GM23338 (cell line): Measurements from ENCODE around the gene BBS1. TPM values are rescaled to one million over a fixed set of nuclear protein-coding genes. Genes with fewer than 3 reads are reported as not detected.

Experiments
- ATAC-seq: fragments of 200-7000 bp; cut with Tn5 transposase; 3 replicates; pipeline ENCODE4 v1.9.1; 2020
- DNase-seq: peaks from one replicate; pipeline ENCODE4 v3.0.0-alpha.2; 2015; ENCODE audit warnings: low spot score
- H2AFZ ChIP-seq: fragments of 200-600 bp; sonication (generic); 2 replicates; pipeline ENCODE4 v1.8.0; 2016; ENCODE audit warnings: antibody characterized with exemption, mild to moderate bottlenecking, moderate library complexity
- H3F3A ChIP-seq: fragments of 200-600 bp; sonication (generic); replicated peaks from 2 replicates; pipeline ENCODE4 v1.8.0; 2017; ENCODE audit warnings: antibody characterized with exemption, mixed run types, low read depth
- H3K27ac ChIP-seq: fragments of 200-600 bp; sonication (generic); 2 replicates; pipeline ENCODE4 v1.6.1; 2016; ENCODE audit warnings: low read depth
- H3K27me3 ChIP-seq: fragments of 200-600 bp; sonication (generic); 2 replicates; pipeline ENCODE4 v1.8.0; 2016; ENCODE audit warnings: mild to moderate bottlenecking, mixed run types, moderate library complexity; ENCODE audit not compliant: insufficient read depth
- H3K36me3 ChIP-seq: fragments of 200-600 bp; sonication (generic); 2 replicates; pipeline ENCODE4 v1.8.0; 2016; ENCODE audit warnings: mild to moderate bottlenecking; ENCODE audit not compliant: insufficient read depth
- H3K4me1 ChIP-seq: fragments of 200-600 bp; sonication (generic); 2 replicates; pipeline ENCODE4 v1.8.0; 2016; ENCODE audit warnings: mild to moderate bottlenecking, moderate library complexity; ENCODE audit not compliant: insufficient read depth
- H3K4me2 ChIP-seq: fragments of 200-600 bp; sonication (generic); 2 replicates; pipeline ENCODE4 v1.7.1; 2017; ENCODE audit warnings: mixed run types
- H3K4me3 ChIP-seq: fragments of 200-600 bp; sonication (generic); 2 replicates; pipeline ENCODE4 v1.6.1; 2016; ENCODE audit warnings: mixed run types
- H3K79me2 ChIP-seq: fragments of 200-600 bp; sonication (generic); replicated peaks from 2 replicates; pipeline ENCODE4 v1.8.0; 2017; ENCODE audit warnings: mild to moderate bottlenecking; ENCODE audit not compliant: insufficient read depth
- H3K9me2 ChIP-seq: fragments of 200-600 bp; sonication (generic); 2 replicates; pipeline ENCODE4 v1.8.0; 2017; ENCODE audit not compliant: insufficient read depth
- H4K20me1 ChIP-seq: fragments of 200-600 bp; sonication (generic); replicated peaks from 2 replicates; pipeline ENCODE4 v1.8.0; 2017; ENCODE audit warnings: mild to moderate bottlenecking; ENCODE audit not compliant: insufficient read depth
- H3K27ac Mint-ChIP-seq: 2 replicates; pipeline ENCODE4 v1.8.0; 2020; ENCODE audit warnings: inconsistent platforms, mild to moderate bottlenecking, moderate library complexity, mixed read lengths
- H3K27me3 Mint-ChIP-seq: 3 replicates; pipeline ENCODE4 v1.8.0; 2022; ENCODE audit warnings: low read depth, mild to moderate bottlenecking, moderate library complexity, mixed read lengths, inconsistent platforms; ENCODE audit not compliant: insufficient read depth, poor library complexity
- H3K36me3 Mint-ChIP-seq: 3 replicates; pipeline ENCODE4 v1.8.0; 2021; ENCODE audit warnings: low read depth, mild to moderate bottlenecking, inconsistent platforms, moderate library complexity, mixed read lengths
- H3K4me1 Mint-ChIP-seq: 3 replicates; pipeline ENCODE4 v1.8.0; 2020; ENCODE audit warnings: mild to moderate bottlenecking, inconsistent platforms, mixed read lengths
- H3K4me3 Mint-ChIP-seq: 3 replicates; pipeline ENCODE4 v1.8.0; 2021; ENCODE audit warnings: moderate library complexity, mild to moderate bottlenecking, inconsistent platforms, mixed read lengths
- H3K9me3 Mint-ChIP-seq: 3 replicates; pipeline ENCODE4 v1.8.0; 2020; ENCODE audit warnings: moderate library complexity, mild to moderate bottlenecking, inconsistent platforms, mixed read lengths
- CREB1 ChIP-seq: fragments of 250-450 bp; sonication (Bioruptor Pico); IDR thresholded peaks from 2 replicates; pipeline ENCODE4 v1.5.0; 2020; ENCODE audit warnings: low read depth, mild to moderate bottlenecking, moderate library complexity
- EZH2 ChIP-seq: fragments of 200-600 bp; sonication (generic); IDR thresholded peaks from one replicate; pipeline ENCODE4 v1.8.0; 2017; ENCODE audit warnings: antibody characterized with exemption, mild to moderate bottlenecking, low read depth; ENCODE audit not compliant: unreplicated experiment
- EZH2phosphoT487 ChIP-seq: fragments of 200-600 bp; sonication (generic); IDR thresholded peaks from one replicate; pipeline ENCODE4 v1.8.1; 2018; ENCODE audit warnings: antibody characterized with exemption; ENCODE audit not compliant: unreplicated experiment
- JUNB ChIP-seq: IDR thresholded peaks from one replicate; pipeline ENCODE4 v1.6.1; 2016; ENCODE audit warnings: antibody characterized with exemption; ENCODE audit not compliant: unreplicated experiment
- NANOG ChIP-seq: IDR thresholded peaks from 2 replicates; pipeline ENCODE4 v1.6.1; 2016; ENCODE audit warnings: antibody characterized with exemption, borderline replicate concordance
- POLR2AphosphoS5 ChIP-seq: IDR thresholded peaks from 2 replicates; pipeline ENCODE4 v1.6.1; 2016; ENCODE audit warnings: antibody characterized with exemption, low read depth
- STAT1 ChIP-seq: IDR thresholded peaks from one replicate; pipeline ENCODE4 v1.6.1; 2016; ENCODE audit warnings: antibody characterized with exemption; ENCODE audit not compliant: unreplicated experiment
- ZNF114 ChIP-seq: fragments of 250-450 bp; sonication (Bioruptor Pico); IDR thresholded peaks from 2 replicates; pipeline ENCODE4 v1.5.0; 2020; ENCODE audit warnings: mild to moderate bottlenecking, moderate library complexity
- ZNF331 ChIP-seq: fragments of 250-450 bp; sonication (Bioruptor Pico); IDR thresholded peaks from 2 replicates; pipeline ENCODE4 v1.5.0; 2020; ENCODE audit warnings: low read depth, mild to moderate bottlenecking, moderate library complexity
- polyA plus RNA-seq: library from polyadenylated mRNA; unstranded; fragments of >200 nt; fragmentation: Nextera tagmentation; extraction: Ambion mirVana; gene quantifications from 2 replicates; pipeline ENCODE4 v1.2.1, GENCODE V29; 2016
- total RNA-seq: library from RNA; depleted of rRNA; stranded (reverse); fragments of >200 nt; shearing (Covaris generic); gene quantifications from 2 replicates; pipeline ENCODE4 v1.2.3, GENCODE V29; 2014
- TF ChIP-seq, protein P1 (sequence below): IDR thresholded peaks from 2 replicates; pipeline ENCODE4 v1.6.1; 2016; ENCODE audit warnings: antibody characterized with exemption
- TF ChIP-seq, protein P2 (sequence below): IDR thresholded peaks from one replicate; pipeline ENCODE4 v1.6.1; 2018; ENCODE audit warnings: antibody characterized with exemption; ENCODE audit not compliant: unreplicated experiment
- TF ChIP-seq, protein P3 (sequence below): fragments of 250-450 bp; sonication (Bioruptor Pico); IDR thresholded peaks from 2 replicates; pipeline ENCODE4 v1.5.0; 2020; ENCODE audit warnings: mild to moderate bottlenecking, moderate library complexity
- TF ChIP-seq, protein P4 (sequence below), 2 experiments: fragments of 200-600 bp in 1 of 2; sonication (generic) in 1 of 2; conservative IDR thresholded peaks; 2 replicates each; pipeline versions ENCODE4 v1.5.1 to v1.6.1; 2016 to 2017; ENCODE audit warnings: antibody characterized with exemption in 2 of 2, low read depth in 2 of 2, mild to moderate bottlenecking in 2 of 2, moderate library complexity in 1 of 2

BBS1 gene
- total and polyA plus RNA-seq, 2 experiments from 2014 or later = 11.6 to 41.3 TPM

DNA sequence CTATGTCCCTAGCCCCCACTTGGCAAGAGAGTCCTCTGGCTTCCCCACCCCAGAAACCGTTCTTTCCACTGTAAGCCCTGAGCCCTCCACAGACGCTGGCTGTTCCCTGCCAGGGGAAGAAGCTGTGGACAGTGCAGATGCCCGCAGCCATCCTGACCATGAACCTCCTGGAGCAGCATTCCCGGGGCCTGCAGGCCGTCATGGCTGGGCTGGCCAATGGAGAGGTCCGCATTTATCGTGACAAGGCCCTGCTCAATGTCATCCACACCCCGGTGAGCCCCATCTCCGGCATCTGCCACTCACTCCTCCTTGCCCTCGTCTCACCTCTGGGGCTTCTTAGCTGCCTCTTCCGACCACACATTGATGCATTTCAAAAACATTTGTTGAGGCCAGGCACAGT lies 13.2 kb downstream of the BBS1 start:
- H3K4me1 ChIP-seq = no peaks in the 10 kb centered on the region
- no peaks in the 10 kb centered on the region for H3K9me3 Mint-ChIP-seq
- H3K4me3 ChIP-seq = no peak overlapping the region
- no peak overlapping the region for H3K27ac Mint-ChIP-seq
- H3F3A ChIP-seq = no peaks in the 10 kb centered on the region
- H3K4me2 ChIP-seq = no peak overlapping the region
- H3K36me3 Mint-ChIP-seq = peaks cover 15% of the 10 kb centered on the region
- H3K27ac ChIP-seq = no peak overlapping the region
- ATAC-seq (no peak), DNase-seq (no peak)
- H3K27me3 Mint-ChIP-seq = peaks cover 2% of the 10 kb centered on the region
- no peaks in the 10 kb centered on the region for H3K9me2 ChIP-seq
- H3K79me2 ChIP-seq = no peaks in the 10 kb centered on the region
- no peaks in the 10 kb centered on the region for H4K20me1 ChIP-seq
- H3K27me3 ChIP-seq = no peaks in the 10 kb centered on the region
- H3K4me1 Mint-ChIP-seq = no peaks in the 10 kb centered on the region
- H3K36me3 ChIP-seq = 0 out of 2 replicates have a peak, but pooled peaks cover 10% of the 10 kb centered on the region
- H2AFZ ChIP-seq = no peak overlapping the region
- H3K4me3 Mint-ChIP-seq = no peak overlapping the region
- TF ChIP-seq, protein P1, sequence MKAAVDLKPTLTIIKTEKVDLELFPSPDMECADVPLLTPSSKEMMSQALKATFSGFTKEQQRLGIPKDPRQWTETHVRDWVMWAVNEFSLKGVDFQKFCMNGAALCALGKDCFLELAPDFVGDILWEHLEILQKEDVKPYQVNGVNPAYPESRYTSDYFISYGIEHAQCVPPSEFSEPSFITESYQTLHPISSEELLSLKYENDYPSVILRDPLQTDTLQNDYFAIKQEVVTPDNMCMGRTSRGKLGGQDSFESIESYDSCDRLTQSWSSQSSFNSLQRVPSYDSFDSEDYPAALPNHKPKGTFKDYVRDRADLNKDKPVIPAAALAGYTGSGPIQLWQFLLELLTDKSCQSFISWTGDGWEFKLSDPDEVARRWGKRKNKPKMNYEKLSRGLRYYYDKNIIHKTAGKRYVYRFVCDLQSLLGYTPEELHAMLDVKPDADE = no peak
- TF ChIP-seq STAT1 (no peak), JUNB (no peak), ZNF114 (CRISPR knock-in tag) (no peak), EZH2 (no peak), CREB1 (CRISPR knock-in tag) (no peak), POLR2AphosphoS5 (no peak), ZNF331 (CRISPR knock-in tag) (no peak), EZH2phosphoT487 (no peak), NANOG (no peak)
- TF ChIP-seq, protein P2, sequence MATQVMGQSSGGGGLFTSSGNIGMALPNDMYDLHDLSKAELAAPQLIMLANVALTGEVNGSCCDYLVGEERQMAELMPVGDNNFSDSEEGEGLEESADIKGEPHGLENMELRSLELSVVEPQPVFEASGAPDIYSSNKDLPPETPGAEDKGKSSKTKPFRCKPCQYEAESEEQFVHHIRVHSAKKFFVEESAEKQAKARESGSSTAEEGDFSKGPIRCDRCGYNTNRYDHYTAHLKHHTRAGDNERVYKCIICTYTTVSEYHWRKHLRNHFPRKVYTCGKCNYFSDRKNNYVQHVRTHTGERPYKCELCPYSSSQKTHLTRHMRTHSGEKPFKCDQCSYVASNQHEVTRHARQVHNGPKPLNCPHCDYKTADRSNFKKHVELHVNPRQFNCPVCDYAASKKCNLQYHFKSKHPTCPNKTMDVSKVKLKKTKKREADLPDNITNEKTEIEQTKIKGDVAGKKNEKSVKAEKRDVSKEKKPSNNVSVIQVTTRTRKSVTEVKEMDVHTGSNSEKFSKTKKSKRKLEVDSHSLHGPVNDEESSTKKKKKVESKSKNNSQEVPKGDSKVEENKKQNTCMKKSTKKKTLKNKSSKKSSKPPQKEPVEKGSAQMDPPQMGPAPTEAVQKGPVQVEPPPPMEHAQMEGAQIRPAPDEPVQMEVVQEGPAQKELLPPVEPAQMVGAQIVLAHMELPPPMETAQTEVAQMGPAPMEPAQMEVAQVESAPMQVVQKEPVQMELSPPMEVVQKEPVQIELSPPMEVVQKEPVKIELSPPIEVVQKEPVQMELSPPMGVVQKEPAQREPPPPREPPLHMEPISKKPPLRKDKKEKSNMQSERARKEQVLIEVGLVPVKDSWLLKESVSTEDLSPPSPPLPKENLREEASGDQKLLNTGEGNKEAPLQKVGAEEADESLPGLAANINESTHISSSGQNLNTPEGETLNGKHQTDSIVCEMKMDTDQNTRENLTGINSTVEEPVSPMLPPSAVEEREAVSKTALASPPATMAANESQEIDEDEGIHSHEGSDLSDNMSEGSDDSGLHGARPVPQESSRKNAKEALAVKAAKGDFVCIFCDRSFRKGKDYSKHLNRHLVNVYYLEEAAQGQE = no peak
- TF ChIP-seq, protein P3, sequence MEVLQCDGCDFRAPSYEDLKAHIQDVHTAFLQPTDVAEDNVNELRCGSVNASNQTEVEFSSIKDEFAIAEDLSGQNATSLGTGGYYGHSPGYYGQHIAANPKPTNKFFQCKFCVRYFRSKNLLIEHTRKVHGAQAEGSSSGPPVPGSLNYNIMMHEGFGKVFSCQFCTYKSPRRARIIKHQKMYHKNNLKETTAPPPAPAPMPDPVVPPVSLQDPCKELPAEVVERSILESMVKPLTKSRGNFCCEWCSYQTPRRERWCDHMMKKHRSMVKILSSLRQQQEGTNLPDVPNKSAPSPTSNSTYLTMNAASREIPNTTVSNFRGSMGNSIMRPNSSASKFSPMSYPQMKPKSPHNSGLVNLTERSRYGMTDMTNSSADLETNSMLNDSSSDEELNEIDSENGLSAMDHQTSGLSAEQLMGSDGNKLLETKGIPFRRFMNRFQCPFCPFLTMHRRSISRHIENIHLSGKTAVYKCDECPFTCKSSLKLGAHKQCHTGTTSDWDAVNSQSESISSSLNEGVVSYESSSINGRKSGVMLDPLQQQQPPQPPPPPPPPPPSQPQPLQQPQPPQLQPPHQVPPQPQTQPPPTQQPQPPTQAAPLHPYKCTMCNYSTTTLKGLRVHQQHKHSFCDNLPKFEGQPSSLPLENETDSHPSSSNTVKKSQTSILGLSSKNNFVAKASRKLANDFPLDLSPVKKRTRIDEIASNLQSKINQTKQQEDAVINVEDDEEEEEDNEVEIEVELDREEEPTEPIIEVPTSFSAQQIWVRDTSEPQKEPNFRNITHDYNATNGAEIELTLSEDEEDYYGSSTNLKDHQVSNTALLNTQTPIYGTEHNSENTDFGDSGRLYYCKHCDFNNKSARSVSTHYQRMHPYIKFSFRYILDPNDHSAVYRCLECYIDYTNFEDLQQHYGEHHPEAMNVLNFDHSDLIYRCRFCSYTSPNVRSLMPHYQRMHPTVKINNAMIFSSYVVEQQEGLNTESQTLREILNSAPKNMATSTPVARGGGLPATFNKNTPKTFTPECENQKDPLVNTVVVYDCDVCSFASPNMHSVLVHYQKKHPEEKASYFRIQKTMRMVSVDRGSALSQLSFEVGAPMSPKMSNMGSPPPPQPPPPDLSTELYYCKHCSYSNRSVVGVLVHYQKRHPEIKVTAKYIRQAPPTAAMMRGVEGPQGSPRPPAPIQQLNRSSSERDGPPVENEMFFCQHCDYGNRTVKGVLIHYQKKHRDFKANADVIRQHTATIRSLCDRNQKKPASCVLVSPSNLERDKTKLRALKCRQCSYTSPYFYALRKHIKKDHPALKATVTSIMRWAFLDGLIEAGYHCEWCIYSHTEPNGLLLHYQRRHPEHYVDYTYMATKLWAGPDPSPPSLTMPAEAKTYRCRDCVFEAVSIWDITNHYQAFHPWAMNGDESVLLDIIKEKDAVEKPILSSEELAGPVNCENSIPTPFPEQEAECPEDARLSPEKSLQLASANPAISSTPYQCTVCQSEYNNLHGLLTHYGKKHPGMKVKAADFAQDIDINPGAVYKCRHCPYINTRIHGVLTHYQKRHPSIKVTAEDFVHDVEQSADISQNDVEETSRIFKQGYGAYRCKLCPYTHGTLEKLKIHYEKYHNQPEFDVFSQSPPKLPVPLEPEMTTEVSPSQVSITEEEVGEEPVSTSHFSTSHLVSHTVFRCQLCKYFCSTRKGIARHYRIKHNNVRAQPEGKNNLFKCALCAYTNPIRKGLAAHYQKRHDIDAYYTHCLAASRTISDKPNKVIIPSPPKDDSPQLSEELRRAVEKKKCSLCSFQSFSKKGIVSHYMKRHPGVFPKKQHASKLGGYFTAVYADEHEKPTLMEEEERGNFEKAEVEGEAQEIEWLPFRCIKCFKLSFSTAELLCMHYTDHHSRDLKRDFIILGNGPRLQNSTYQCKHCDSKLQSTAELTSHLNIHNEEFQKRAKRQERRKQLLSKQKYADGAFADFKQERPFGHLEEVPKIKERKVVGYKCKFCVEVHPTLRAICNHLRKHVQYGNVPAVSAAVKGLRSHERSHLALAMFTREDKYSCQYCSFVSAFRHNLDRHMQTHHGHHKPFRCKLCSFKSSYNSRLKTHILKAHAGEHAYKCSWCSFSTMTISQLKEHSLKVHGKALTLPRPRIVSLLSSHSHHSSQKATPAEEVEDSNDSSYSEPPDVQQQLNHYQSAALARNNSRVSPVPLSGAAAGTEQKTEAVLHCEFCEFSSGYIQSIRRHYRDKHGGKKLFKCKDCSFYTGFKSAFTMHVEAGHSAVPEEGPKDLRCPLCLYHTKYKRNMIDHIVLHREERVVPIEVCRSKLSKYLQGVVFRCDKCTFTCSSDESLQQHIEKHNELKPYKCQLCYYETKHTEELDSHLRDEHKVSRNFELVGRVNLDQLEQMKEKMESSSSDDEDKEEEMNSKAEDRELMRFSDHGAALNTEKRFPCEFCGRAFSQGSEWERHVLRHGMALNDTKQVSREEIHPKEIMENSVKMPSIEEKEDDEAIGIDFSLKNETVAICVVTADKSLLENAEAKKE (CRISPR knock-in tag) = no peak
- TF ChIP-seq, protein P4, sequence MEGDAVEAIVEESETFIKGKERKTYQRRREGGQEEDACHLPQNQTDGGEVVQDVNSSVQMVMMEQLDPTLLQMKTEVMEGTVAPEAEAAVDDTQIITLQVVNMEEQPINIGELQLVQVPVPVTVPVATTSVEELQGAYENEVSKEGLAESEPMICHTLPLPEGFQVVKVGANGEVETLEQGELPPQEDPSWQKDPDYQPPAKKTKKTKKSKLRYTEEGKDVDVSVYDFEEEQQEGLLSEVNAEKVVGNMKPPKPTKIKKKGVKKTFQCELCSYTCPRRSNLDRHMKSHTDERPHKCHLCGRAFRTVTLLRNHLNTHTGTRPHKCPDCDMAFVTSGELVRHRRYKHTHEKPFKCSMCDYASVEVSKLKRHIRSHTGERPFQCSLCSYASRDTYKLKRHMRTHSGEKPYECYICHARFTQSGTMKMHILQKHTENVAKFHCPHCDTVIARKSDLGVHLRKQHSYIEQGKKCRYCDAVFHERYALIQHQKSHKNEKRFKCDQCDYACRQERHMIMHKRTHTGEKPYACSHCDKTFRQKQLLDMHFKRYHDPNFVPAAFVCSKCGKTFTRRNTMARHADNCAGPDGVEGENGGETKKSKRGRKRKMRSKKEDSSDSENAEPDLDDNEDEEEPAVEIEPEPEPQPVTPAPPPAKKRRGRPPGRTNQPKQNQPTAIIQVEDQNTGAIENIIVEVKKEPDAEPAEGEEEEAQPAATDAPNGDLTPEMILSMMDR (conservative IDR thresholded peaks at IDR 0.05; ENCODE audit: low read depth in 2 of 2) = no peak
